DND-41 (cell line): Measurements from ENCODE around the gene MRPS27.

Source experiments
- ATAC-seq: fragments of 200-7000 bp; cut with Tn5 transposase; 3 replicates; pipeline ENCODE4 v1.9.1; 2021; ENCODE audit warnings: low read depth; ENCODE audit not compliant: insufficient read depth
- DNase-seq: peaks from one replicate; pipeline ENCODE4 v3.0.0-alpha.2; 2020
- H2AFZ ChIP-seq: 2 replicates; pipeline ENCODE4 v1.6.0; 2012; ENCODE audit warnings: low read depth, low read length
- H3K27ac ChIP-seq: 2 replicates; pipeline ENCODE4 v1.5.1; 2012; ENCODE audit warnings: low read length, inconsistent platforms
- H3K27me3 ChIP-seq: fragments of 200-600 bp; sonication (generic); 2 replicates; pipeline ENCODE4 v1.6.0; 2012; ENCODE audit warnings: low read length, mild to moderate bottlenecking, inconsistent platforms; ENCODE audit not compliant: insufficient read depth, poor library complexity
- H3K36me3 ChIP-seq: 2 replicates; pipeline ENCODE4 v1.5.1; 2012; ENCODE audit warnings: low read length, inconsistent platforms; ENCODE audit not compliant: insufficient read depth
- H3K4me1 ChIP-seq: 2 replicates; pipeline ENCODE4 v1.5.1; 2012; ENCODE audit warnings: mild to moderate bottlenecking, low read length; ENCODE audit not compliant: insufficient read depth
- H3K4me2 ChIP-seq: 2 replicates; pipeline ENCODE4 v1.6.0; 2012; ENCODE audit warnings: mild to moderate bottlenecking, moderate library complexity, low read length, inconsistent platforms; ENCODE audit not compliant: insufficient read depth
- H3K4me3 ChIP-seq, 2 experiments: fragments of 200-600 bp in 1 of 2; shearing (Covaris generic) in 1 of 2; 2 replicates each; pipeline ENCODE4 v1.5.1; 2012 to 2016; ENCODE audit warnings: inconsistent platforms in 2 of 2, low read length in 2 of 2, mild to moderate bottlenecking in 2 of 2, low read depth in 1 of 2, moderate library complexity in 1 of 2
- H3K79me2 ChIP-seq: 2 replicates; pipeline ENCODE4 v1.6.0; 2012; ENCODE audit warnings: low read length, inconsistent platforms; ENCODE audit not compliant: insufficient read depth
- H3K9ac ChIP-seq: 2 replicates; pipeline ENCODE4 v1.6.0; 2012; ENCODE audit warnings: low read depth, mild to moderate bottlenecking, inconsistent platforms, low read length, moderate library complexity
- H3K9me3 ChIP-seq: 2 replicates; pipeline ENCODE4 v1.5.1; 2012; ENCODE audit warnings: low read length, moderate library complexity, mild to moderate bottlenecking, inconsistent platforms; ENCODE audit not compliant: insufficient read depth, severe bottlenecking
- H4K20me1 ChIP-seq: 2 replicates; pipeline ENCODE4 v1.6.0; 2012; ENCODE audit warnings: low read length; ENCODE audit not compliant: insufficient read depth
- CTCF ChIP-seq: IDR thresholded peaks from 2 replicates; pipeline ENCODE4 v1.5.1; 2012; ENCODE audit warnings: borderline replicate concordance, low read length, moderate library complexity, mild to moderate bottlenecking; ENCODE audit not compliant: poor library complexity, severe bottlenecking; ENCODE audit errors: extremely low read depth
- EZH2 ChIP-seq: IDR thresholded peaks from 3 replicates; pipeline ENCODE4 v1.6.1; 2012; ENCODE audit warnings: borderline replicate concordance, low read depth, mild to moderate bottlenecking, moderate library complexity, low read length, inconsistent platforms; ENCODE audit not compliant: severe bottlenecking

The MRPS27 gene

GRCh38 chr5:72356361-72356760 is 36.3 kb upstream of the MRPS27 start:
- Histone ChIP-seq H4K20me1 (no peaks in the 10 kb centered on the region), H3K9me3 (no peaks in the 10 kb centered on the region), H3K4me3 (no peak overlapping the region), H3K4me1 (no peaks in the 10 kb centered on the region), H3K4me2 (no peak overlapping the region), H3K36me3 (peaks cover 27% of the 10 kb centered on the region; the same call in 1 of the 2 replicates), H2AFZ (no peak overlapping the region), H3K27ac (no peak overlapping the region), H3K79me2 (no peaks in the 10 kb centered on the region), H3K27me3 (no peaks in the 10 kb centered on the region), H3K9ac (no peak overlapping the region)
- DNase-seq (no peak), ATAC-seq (no peak)
- TF ChIP-seq EZH2 (no peak), CTCF (no peak)

- Histone ChIP-seq H4K20me1 (no peaks in the 10 kb centered on the region), H3K4me3 (no peak overlapping the region), H3K4me1 (no peaks in the 10 kb centered on the region), H3K27ac (no peak overlapping the region), H2AFZ (no peak overlapping the region), H3K27me3 (no peaks in the 10 kb centered on the region), H3K79me2 (no peaks in the 10 kb centered on the region), H3K9ac (no peak overlapping the region), H3K4me2 (no peak overlapping the region), H3K9me3 (no peaks in the 10 kb centered on the region), H3K36me3 (peaks cover 23% of the 10 kb centered on the region; the same call in 1 of the 2 replicates)
- DNase-seq (no peak), ATAC-seq (no peak)
- TF ChIP-seq EZH2 (no peak), CTCF (peak; percentile 38)
Measured at GRCh38 chr5:72355706-72356299, 35.8 kb upstream of the MRPS27 start.

GRCh38 chr5:72353046-72353445 is 33.0 kb upstream of the MRPS27 start:
- Histone ChIP-seq H4K20me1 (no peaks in the 10 kb centered on the region), H3K36me3 (peaks cover 1% of the 10 kb centered on the region; the same call in 1 of the 2 replicates), H3K4me3 (no peak overlapping the region), H3K4me2 (no peak overlapping the region), H3K27ac (no peak overlapping the region), H3K79me2 (no peaks in the 10 kb centered on the region), H2AFZ (no peak overlapping the region), H3K9ac (no peak overlapping the region), H3K4me1 (no peaks in the 10 kb centered on the region), H3K27me3 (no peaks in the 10 kb centered on the region), H3K9me3 (no peaks in the 10 kb centered on the region)
- TF ChIP-seq CTCF (no peak), EZH2 (no peak)
- no peak for ATAC-seq
- DNase-seq = no peak

GRCh38 chr5:72352616-72353015 is 32.6 kb upstream of the MRPS27 start:
- Histone ChIP-seq H3K4me1 (no peaks in the 10 kb centered on the region), H3K9me3 (no peaks in the 10 kb centered on the region), H3K4me2 (no peak overlapping the region), H3K27me3 (no peaks in the 10 kb centered on the region), H3K79me2 (no peaks in the 10 kb centered on the region), H2AFZ (no peak overlapping the region), H3K27ac (no peak overlapping the region), H4K20me1 (no peaks in the 10 kb centered on the region), H3K4me3 (no peak overlapping the region), H3K9ac (no peak overlapping the region), H3K36me3 (no peaks in the 10 kb centered on the region)
- DNase-seq (no peak), ATAC-seq (no peak)
- no peak for TF ChIP-seq EZH2
- TF ChIP-seq CTCF = no peak
